Left hindlimb (tissue), 1 donor: ENCODE results near the gene FAM186B.

Source experiments
- DNase-seq: peaks from one replicate; pipeline ENCODE4 v3.0.0-alpha.2; 2018

Gene FAM186B

GRCh38 chr12:49604856-49605255 is 583 bp downstream of the FAM186B start:
- no peak for DNase-seq

DNA sequence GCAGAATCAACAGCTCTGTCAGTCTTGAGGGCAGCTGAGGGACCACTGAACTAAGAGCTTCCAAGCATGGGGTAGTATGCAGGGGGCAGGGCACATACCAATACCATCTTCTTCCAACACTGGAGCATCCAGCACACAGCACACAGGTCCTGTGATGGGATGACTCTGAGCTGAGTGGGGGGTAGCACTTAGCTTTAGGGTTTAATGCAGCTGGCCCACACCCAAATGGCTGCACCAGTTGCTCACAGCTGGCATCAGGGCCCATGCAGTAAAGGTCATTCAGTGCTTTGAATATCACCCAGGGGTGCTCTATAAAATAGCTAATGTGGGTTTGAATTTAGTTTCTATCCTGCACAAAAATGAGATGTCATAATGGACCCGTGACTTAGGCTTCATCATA is 1.7 kb downstream of the FAM186B start:
- DNase-seq: no peak

DNA sequence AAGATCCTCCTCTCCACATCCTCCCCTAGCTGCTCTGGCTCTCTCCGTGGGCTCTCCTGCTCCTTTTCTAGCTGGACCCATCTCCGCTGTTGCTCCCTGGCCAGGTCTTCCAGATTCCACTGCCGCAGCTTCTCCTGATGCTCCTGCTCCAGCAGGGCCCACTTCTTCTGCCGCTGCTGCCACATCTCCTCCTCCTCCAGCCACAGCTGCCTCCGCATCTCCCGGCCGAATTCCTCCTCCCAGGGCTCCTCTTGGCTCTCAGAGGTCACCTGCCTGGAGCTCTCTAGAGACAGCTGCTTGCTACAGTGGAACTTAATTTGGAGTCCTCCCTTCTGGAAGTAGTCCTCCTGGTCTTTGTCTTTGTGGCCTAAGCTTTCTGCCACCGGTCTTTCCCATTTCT is 5.5 kb downstream of the FAM186B start:
- no peak for DNase-seq

- DNase-seq: no peak
Measured at GRCh38 chr12:49598527-49598926, 6.9 kb downstream of the FAM186B start.

DNA sequence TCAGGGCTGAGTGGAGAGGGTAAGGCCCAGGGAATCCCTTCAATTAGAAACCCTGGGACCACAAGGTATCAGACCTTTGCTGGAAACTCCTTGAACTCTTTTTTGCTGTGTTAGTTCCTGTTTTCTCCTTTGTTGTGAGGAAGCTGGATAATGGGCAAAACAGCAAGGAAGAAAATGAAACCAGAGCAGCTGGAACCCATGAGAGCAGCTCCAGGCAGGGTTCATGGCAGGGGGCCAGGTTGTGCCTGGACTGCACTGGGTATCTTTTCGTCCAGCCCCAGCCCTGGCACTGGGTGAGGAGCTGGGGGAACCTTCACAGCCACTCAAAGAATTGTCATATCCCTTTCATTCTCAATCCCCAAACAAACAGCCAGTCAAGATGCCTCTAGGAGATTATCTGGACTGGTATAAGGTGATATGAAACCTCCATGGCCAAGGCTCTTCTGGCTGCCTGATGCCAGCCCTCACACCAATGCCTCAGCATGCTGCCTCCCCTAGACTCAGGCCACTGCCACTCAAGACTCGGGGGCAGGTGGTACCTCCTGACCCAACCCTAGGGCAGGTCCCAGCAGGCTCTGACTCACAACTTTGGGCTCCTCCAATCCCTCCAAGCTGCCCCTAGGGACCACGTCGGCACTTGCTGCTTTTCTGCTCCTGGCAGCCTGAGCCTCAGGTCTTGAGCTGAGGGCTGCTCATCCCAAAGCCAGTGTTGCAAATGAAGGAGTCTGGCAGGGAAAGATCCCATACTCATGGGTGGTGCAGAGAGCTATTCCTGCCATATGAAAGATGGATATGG is 16.5 kb downstream of the FAM186B start:
- no peak for DNase-seq

GRCh38 chr12:49588281-49588680 is 17.2 kb downstream of the FAM186B start:
- no peak for DNase-seq

- DNase-seq: no peak
Measured at GRCh38 chr12:49587174-49587908, 18.1 kb downstream of the FAM186B start.

DNA sequence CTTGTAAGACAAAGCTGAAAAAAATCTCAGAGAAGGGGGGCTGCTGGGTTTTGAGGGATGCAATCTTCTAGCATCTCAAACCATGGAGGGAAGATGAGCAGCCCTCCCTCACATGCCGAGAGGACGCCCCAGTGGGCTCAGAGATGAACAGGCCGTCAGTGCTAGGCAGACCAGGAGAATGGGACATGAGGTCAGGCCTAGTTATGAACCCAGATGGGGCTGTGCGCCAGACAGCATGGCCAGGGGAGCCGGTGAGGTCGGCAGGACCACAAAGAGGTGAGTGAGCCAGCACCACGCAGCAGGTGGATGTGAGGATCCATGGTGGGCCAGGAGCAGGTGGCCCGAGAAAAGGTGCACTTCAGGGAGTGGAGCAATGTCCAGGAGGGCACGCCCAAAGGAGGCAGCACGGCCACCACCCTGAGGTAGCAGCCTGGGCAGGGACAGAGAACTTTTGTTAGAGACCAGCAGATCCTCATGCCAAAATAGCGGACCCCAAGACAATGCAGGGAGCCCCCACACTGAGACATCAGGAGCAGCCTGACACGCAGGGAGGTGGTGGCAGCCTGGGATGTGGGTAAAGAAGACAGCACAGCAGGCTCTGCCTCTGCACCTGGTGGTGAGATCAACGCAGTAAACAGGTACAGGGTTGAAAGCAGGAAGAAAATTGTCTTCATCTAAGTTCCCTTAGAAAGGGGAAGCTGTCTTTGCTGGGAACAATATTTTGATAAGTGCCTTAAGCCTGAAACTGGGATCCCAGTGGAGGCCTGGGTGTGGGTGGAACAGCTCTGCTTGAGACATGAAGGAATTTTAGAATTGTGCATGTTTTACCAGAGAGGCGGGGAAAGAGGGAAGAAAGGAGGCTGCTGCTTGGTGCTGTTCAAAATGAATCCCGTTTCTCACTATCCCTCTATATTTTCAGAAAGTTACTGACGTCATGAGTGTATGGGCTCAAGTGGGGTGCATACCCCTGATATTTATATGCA is 19.7 kb downstream of the FAM186B start:
- no peak for DNase-seq

GRCh38 chr12:49584591-49584990 is 20.8 kb downstream of the FAM186B start:
- DNase-seq: no peak

DNA sequence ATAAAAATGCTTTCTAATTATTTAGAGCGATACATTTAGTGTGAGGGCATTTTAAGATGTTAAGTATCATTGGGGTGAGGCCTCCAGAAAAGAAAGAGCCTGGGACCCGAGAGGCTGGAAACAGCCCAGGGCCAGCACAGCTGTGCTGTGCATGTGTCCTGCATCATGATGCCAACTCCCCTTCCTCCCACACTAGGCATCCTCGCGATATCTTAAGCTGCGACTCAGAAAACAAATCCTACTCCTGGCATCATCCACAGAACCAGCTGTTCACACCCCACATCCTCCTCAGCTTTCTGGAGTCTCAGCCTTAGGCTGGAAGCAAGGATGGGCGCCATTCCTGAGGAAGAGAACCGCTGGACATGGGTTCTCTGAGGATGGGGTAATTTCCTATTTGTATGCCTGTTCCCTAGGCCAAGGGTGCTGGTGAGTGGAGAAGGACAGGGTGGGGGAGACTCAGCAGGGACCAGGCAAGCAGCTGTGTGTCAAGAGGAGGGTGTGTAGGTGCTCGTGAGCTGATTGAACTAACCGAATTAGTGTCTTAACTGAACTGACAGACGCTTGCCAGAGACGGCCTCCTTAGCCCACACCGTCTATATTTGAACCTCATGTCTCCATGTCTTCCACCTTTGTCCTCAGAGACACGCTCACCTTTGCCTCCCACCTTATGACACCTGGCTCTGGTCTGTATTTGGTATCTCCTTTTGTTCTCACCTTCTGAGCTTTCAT is 21.9 kb downstream of the FAM186B start:
- no peak for DNase-seq

DNA sequence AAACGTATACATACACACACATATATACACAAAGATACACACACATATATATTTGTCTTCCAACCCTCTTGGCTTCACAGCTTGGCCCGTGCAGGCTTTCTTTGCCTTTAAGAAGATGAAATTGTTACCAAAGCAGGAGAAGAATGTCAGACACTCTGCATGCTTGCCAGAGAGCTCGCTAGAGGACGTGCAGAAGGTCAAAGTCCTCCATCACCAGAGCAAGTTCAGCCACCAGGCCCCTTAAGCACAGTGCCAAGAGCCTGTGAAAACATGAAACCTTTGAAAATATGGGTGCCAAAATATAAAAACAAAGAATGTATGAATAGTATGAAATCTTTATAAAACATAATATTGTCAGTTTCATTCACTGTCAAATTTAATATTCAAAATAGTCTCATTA is 22.6 kb downstream of the FAM186B start:
- no peak for DNase-seq

DNA sequence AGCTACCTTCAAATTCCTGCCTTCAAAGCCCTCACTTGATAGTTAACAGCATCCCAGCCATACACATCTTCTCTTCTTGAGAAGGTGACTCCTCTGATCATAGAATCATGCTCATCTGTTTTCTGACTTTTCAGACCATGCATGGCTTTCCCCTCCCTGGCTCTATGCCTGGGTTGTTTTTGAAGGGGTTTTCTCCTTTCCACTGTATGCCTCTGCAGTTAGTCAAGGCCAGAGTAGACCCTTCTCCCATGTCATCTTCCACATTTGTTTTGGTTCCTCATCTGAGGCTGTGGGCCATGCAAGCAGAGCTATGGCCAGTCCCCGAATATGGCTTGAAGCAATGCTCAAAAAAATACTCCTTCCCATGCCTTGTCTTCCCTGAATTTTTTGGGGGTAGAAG is 23.2 kb downstream of the FAM186B start:
- DNase-seq: no peak

DNA sequence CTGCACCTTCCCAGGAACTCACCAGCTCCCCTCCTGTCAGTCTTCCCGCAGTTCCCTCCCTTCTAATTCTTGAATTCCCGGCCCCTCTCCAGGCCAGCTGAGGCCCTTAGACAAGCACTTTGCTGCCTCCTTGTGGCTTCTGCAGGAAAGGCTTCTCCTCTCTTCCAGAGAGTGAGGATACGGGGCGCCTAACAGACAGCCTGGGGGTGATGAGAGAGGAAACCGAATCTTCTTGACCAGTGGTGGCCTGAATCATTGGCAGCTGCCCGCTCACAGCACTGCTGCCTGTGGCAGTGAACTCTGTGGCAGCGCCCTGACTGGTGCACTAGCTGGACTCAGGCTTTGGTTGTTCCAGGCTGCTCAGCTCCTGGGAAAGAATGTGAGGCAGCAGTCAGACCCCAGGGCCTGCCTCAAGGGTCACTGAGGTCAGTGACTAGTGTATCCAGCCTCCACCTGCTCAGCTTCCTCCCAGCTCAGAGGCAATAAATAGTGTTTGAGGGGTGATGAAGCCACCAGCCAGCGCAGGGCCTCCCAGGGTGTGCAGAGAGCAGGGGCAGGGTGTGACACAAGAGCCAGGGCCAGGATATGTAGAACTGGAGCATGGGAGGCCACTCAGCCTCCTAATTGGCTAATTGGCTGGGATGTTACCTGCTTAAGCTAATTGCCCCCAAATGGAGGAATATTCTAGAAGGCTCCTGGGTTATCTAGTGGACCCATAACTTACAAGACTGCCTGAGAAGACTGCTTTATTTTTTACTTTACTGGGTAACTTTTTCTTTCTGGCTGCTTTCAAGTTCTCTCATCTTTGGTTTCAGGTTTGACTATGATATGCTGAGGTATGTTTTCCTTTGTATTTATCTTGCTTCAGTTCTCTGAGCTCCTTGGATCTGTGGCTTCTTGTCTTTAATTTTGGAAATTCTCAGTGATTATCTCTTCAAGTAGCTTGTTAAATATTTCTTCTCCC is 24.6 kb downstream of the FAM186B start:
- DNase-seq: peak; percentile 75

- no peak for DNase-seq
Measured at GRCh38 chr12:49578471-49579112, 26.8 kb downstream of the FAM186B start.

GRCh38 chr12:49577589-49578315 is 27.7 kb downstream of the FAM186B start:
- no peak for DNase-seq

GRCh38 chr12:49568442-49569162 is 36.8 kb downstream of the FAM186B start:
- DNase-seq: no peak

DNA sequence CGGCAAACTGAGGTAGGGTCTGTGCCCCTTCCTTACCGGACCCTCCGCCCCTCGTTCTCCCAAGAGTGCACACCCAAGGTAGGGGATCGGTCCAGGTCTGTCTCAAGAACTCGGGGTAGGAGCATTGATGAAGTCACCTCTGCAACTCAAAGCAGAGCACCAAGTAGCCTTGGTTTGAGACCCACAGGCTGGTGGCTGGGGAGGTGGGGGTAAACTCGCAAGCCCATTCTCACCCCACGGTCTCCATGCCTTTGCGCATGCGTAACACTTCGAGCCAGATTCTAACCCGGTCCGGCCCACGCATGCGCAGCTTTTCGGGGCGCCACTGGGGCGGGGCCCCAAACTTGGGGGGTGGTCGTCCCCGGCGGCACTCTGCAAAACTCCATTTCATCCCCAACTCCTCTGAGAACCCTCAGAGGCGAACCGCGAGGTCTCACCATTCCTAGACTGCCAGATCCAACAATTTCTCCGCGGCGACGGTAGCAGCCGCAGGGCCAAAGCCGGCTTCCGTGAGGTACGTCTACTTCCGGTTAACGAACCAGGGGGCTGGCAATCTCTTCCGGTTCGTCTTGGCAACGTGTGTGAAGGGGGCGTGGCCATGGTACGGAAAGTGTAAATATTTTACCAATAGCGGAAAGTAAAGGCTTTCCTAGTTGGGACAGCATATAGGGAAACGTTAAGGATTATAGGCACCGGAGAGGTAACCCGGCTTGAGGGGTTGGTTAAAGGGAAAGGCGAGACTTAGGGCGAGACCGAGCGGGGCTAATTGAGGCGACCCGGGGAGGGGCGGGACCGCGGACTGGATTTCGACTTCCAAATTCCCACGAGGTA is 37.6 kb downstream of the FAM186B start, which contains the start of gene MCRS1:
Gene MCRS1, minus strand, starts transcription at position 532 of the 831 bp plus-strand sequence. CDS start 1,411 bp downstream, outside the sequence.
- DNase-seq: peak; percentile 92

DNA sequence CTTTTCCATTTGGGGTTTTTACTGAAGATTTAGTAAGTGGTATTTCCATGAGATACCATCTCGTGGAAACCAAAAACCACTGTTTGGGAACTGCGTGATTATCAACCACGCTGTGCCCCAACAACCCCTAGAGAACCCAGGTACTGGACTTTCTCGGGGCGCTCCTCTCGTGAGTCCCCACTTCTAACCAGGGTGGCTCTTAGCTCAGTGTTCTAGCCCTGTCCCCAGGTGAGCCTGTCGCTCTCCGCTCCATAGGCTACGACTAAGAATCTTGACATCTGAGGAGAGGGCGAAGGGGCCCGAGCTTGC is 38.2 kb downstream of the FAM186B start:
- DNase-seq: no peak
